Fibroblast of mammary gland (primary cell): ENCODE data around the gene FBXL14.

Source experiments
- DNase-seq: peaks from one replicate; pipeline ENCODE4 v3.0.0-alpha.2; 2010; ENCODE audit warnings: low read depth
- H3K4me3 ChIP-seq: 2 replicates; pipeline ENCODE4 v1.5.1; 2011; ENCODE audit warnings: low read depth, mild to moderate bottlenecking, low read length, moderate library complexity; ENCODE audit not compliant: control insufficient read depth
- TF ChIP-seq, protein P1 (sequence below): conservative IDR thresholded peaks from 2 replicates; pipeline ENCODE4 v1.5.1; 2011; ENCODE audit warnings: low read depth, low read length, inconsistent platforms; ENCODE audit not compliant: control insufficient read depth, insufficient read depth

Gene FBXL14

DNA sequence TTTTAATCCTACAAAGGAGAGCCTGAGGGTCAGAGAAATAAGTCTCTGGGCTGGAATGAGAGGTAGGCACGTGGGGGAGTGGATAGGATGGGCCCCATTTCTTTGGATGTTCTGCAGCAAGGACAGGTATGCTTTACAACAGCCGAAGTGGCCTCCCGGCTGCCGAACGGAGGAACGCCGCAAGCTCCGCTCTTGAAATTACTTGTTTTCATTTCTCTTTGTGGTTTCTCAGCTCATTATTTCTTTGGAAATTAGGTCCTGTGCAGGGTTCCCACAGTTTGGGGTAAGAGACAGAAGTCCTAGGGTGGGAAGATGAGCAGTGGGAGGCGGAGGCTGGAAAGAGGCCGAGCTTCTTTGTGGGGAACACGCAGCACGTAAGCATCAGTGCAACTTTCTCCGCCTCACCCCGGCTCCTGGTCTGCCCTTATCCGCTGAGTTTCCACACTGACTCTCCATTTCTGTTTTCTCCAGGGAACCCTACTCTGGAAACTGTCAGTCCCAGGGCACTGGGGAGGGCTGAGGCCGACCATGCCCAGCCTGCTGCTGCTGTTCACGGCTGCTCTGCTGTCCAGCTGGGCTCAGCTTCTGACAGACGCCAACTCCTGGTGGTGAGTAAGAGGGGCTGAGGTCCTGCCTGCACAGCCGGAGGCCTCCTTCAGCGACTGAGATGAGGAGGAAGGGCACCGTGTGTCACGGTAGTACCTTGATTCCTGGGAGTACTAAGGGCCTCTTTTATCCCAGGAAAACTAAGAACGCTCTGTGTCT, 36.6 kb upstream of the FBXL14 start:
- TF ChIP-seq, protein P1, sequence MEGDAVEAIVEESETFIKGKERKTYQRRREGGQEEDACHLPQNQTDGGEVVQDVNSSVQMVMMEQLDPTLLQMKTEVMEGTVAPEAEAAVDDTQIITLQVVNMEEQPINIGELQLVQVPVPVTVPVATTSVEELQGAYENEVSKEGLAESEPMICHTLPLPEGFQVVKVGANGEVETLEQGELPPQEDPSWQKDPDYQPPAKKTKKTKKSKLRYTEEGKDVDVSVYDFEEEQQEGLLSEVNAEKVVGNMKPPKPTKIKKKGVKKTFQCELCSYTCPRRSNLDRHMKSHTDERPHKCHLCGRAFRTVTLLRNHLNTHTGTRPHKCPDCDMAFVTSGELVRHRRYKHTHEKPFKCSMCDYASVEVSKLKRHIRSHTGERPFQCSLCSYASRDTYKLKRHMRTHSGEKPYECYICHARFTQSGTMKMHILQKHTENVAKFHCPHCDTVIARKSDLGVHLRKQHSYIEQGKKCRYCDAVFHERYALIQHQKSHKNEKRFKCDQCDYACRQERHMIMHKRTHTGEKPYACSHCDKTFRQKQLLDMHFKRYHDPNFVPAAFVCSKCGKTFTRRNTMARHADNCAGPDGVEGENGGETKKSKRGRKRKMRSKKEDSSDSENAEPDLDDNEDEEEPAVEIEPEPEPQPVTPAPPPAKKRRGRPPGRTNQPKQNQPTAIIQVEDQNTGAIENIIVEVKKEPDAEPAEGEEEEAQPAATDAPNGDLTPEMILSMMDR = no peak
- H3K4me3 ChIP-seq = no peak overlapping the region
- DNase-seq = peak; percentile 67

DNA sequence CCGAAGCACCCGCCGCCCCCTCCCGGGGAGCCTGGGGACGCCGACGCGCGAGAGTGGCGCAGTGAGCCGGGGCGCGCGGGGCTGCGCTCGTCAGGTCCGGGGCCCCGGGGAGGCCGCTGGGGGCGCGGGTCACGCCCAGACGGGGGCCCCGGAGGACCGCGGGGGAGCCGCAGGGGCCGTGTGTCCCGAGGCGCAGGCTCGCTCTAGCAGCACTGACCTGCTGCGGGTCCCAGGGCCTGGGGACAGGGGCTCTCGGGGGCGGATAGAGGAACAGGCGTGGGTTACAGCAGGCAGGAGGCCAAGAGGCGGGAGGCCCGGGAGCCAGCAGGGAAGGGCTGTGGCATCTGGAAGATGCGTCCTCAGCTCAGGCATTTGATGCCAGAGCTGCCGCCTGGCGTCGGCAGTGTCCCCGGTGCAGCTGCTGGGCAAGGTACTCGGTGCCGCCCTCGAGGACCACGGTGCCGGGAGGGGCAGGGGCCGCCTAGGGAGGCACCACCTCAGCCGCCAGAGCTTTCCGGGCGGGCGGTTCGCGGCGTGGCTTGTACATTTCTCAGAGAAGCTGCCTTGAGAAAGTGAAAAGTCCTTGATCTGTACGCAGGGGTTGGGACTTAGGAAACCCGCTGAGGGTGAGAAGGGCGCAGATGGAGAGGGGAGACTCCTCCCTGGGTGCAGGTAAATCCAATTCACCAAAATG, 35.9 kb upstream of the FBXL14 start:
- TF ChIP-seq, protein P1 = no peak
- DNase-seq = peak; percentile 40
- H3K4me3 ChIP-seq = no peak overlapping the region

DNA sequence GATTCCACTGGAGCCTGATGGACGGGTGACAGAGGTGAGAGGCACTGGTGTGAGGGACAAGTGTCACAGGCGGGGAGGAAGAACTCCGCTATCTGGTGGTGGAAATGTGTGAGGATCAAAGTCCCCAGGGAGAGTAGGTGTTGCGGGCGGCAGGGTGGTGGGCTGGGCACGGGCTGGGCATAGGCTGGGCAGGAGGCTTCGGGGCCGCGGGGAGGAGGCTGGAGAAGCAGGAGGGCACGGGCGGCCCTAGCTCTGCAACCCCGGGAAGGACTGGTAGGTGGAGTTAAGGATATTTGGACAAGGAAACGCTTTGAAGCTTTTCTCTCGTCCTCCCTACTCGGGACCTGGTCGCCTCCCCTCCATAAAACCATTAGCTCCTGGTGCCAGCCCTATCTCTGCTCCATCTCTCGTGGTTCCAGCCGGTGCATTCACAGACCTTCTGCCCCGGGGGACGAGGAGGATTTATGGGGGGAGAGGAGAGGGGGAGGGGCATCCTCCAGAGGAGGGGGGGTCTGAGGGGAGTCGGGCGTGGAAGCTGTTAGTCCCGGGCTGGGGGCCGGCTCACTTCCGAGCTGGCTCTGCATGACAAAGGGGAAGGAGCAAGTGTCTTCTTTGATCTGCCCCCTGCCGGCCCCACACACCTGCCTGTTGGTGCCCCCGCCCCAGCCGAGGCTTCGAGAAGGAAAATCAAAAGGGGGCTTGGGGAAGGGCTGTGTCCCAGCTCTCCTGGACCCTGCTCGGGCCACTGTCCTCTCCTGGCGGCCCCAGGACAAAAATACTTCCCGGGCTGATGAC, 35.2 kb upstream of the FBXL14 start:
- H3K4me3 ChIP-seq = peak overlapping the region; percentile 13
- peak; percentile 15 for DNase-seq
- TF ChIP-seq, protein P1 = no peak

DNA sequence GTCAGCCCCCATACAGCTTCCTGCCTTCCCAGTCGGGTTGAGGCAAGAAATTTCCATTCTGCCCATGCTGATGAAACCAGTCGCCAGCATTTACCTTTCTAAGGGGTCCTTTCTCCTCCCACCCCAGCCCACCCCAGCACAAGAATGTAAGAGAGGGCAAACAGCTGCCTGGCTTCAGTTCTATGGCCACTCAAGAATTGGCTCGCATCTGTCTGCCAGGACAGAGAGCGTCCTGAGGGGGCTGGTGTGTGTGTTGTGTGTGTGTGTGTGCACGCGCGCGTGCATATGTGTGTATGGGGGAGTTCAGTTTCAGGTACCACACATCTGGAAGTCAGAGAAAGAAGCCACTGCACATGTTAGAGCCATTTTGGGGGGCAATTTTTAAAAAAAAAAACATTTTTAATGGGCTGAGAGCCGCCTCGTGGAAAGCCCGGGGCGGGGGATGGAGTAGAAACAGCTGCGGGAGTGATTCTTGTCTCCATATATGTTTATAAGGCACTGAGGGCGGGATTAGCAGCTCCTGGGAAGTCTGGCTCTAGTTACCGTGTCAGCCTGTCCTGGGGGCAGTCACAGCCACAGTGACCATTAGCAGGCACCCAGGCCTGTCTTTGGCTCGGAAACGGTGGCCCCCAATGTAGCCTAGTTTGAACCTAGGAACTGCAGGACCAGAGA, 34.4 kb upstream of the FBXL14 start, which contains the start of gene WNT5B:
WNT5B (plus strand) TSS at position 566 of the 672 bp plus-strand sequence. CDS start 2,124 bp downstream, outside the sequence.
- no peak for DNase-seq
- TF ChIP-seq, protein P1 = no peak
- H3K4me3 ChIP-seq = peak within 1 kb of the TSS; percentile 13

DNA sequence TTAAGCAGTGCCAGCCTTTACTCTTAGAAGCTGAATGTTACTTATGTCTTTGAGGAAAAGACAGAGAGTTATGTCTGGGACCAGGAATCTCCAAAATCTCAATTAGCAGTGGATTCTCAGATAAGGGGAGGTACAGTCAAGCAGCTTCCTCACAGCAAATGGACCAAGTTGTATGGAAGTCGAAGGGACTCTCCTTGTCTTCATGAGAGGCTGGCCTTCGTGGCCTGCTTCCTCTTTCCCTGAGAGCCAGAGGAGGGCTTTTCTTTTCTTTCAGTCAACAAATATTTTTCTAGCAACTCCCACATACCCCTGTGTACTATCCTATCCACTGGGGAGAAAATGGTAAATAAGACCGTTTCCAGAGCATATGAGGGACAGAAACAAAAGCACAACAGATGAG, 28.0 kb upstream of the FBXL14 start:
- DNase-seq = no peak
- TF ChIP-seq, protein P1 = no peak
- no peak overlapping the region for H3K4me3 ChIP-seq

DNA sequence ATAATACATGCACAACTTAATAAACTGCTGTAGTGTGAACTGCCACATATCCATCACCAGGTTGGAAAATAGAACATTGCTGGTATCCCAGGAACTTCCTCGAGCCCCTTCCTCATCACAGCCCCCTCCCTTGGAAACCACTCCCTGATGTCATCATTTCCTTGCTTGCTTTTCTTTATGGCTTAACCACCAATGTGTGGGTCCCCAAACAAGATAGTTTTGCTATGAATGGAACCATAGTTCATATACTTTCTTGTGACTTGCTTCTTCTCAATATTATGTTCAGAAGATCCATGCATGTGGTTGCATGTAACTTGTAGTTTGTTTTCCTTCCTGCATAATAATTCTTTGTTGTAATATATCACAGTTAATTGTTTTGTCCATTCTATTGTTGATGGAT, 25.7 kb upstream of the FBXL14 start:
- TF ChIP-seq, protein P1 = no peak
- no peak for DNase-seq
- no peak overlapping the region for H3K4me3 ChIP-seq
